ENCODE results near the gene ADGRL3.
"Not testable (repeated sequence)": the region's sequence is repeated elsewhere in the genome, so short reads cannot be mapped to it uniquely, and the experiment has no call there.

ADGRL3 gene

GRCh38 chr4:61505773-61506685 is 305.9 kb downstream of the ADGRL3 start:
- Histone ChIP-seq H3K4me1 (ENCODE audit: low read depth, poor library complexity, severe bottlenecking) (no peaks in the 10 kb centered on the region), H3K27ac (no peak overlapping the region), H3K79me2 (ENCODE audit: insufficient read depth, low read depth) (no peaks in the 10 kb centered on the region), H3K4me3 (IDR thresholded peaks at IDR 0.05; ENCODE audit: insufficient read depth, low read depth, low read length) (no peak overlapping the region), H4K20me1 (ENCODE audit: insufficient read depth) (no peaks in the 10 kb centered on the region), H3K9ac (no peak overlapping the region), H3K4me2 (no peak overlapping the region), H2AFZ (ENCODE audit: low read depth) (no peak overlapping the region), H3K27me3 (ENCODE audit: insufficient read depth, low read depth) (no peaks in the 10 kb centered on the region), H3K36me3 (ENCODE audit: insufficient read depth) (no peaks in the 10 kb centered on the region)
- no peak for TF ChIP-seq CTCF (conservative IDR thresholded peaks at IDR 0.05; ENCODE audit: low read depth, low read length)

DNA sequence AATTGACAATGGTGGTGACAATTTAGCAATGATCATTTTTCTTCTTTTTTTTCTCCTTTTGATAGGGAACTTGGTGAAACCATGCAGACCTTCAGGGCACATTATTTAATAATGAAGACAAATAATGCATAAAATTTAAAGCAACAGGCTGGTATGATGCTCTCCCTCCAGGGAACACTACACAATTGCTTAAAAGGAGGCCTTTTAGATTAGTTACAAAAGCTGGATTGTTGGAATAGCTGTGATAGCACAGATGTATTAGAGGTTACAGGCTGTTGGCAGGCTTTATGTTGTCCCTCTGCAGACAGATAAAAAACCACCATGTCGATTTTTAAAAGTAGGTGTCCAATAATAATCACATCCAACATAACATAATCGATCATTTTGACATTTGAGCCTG is 307.0 kb downstream of the ADGRL3 start:
- Histone ChIP-seq H3K4me3 (IDR thresholded peaks at IDR 0.05; ENCODE audit: insufficient read depth, low read depth, low read length) (no peak overlapping the region), H3K79me2 (ENCODE audit: insufficient read depth, low read depth) (no peaks in the 10 kb centered on the region), H3K9ac (no peak overlapping the region), H3K27me3 (ENCODE audit: insufficient read depth, low read depth) (no peaks in the 10 kb centered on the region), H4K20me1 (ENCODE audit: insufficient read depth) (no peaks in the 10 kb centered on the region), H3K36me3 (ENCODE audit: insufficient read depth) (no peaks in the 10 kb centered on the region), H3K27ac (no peak overlapping the region), H2AFZ (ENCODE audit: low read depth) (no peak overlapping the region), H3K4me2 (no peak overlapping the region), H3K4me1 (ENCODE audit: low read depth, poor library complexity, severe bottlenecking) (no peaks in the 10 kb centered on the region)
- no peak for TF ChIP-seq CTCF (conservative IDR thresholded peaks at IDR 0.05; ENCODE audit: low read depth, low read length)

GRCh38 chr4:61509721-61510241 is 309.7 kb downstream of the ADGRL3 start:
- H2AFZ ChIP-seq (ENCODE audit: low read depth); H3K9ac ChIP-seq; H3K36me3 ChIP-seq (ENCODE audit: insufficient read depth); H3K27ac ChIP-seq; H3K4me3 ChIP-seq (IDR thresholded peaks at IDR 0.05; ENCODE audit: insufficient read depth, low read depth, low read length); H3K4me2 ChIP-seq; H3K79me2 ChIP-seq (ENCODE audit: insufficient read depth, low read depth); H4K20me1 ChIP-seq (ENCODE audit: insufficient read depth); H3K27me3 ChIP-seq (ENCODE audit: insufficient read depth, low read depth); H3K4me1 ChIP-seq (ENCODE audit: low read depth, poor library complexity, severe bottlenecking): not testable (repeated sequence)

DNA sequence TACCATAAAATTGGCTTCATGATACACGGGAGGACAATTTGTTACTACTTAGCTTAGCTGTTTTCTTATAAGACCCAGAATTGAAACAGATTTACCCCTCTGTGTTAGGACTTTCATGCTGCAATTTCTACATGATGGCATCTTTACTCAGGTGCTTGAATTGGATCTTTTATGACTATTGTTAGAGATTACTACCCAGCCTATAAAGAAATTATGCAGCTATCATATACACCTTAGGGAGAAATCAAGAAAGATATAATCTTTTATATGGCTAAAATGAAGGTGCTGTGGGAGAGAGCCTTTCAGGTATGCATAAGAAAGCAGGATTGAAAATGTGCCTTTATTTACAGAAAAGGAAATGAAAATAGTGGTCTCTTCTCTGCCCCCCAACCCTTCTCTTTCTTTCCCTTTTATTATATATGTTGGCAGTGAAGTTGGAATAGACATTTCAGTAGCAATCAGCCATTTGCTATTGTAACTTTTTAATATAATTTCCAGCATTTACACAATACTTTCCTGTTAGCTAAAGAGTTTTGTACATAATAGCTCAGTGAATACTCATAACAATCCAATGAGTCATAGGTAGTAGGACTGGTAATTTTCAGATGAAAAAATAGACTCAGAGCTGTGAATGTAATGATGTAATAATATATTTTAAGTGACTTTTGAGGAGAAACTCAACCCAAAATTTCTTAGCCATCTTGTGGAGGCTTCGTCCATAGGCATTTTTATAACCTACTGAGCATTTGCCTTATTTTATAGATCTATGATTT is 311.8 kb downstream of the ADGRL3 start:
- no peaks in the 10 kb centered on the region for H4K20me1 ChIP-seq (ENCODE audit: insufficient read depth)
- no peak overlapping the region for H3K9ac ChIP-seq
- no peak overlapping the region for H3K27ac ChIP-seq
- TF ChIP-seq CTCF (conservative IDR thresholded peaks at IDR 0.05; ENCODE audit: low read depth, low read length): no peak
- no peak overlapping the region for H2AFZ ChIP-seq (ENCODE audit: low read depth)
- H3K4me2 ChIP-seq: no peak overlapping the region
- H3K4me3 ChIP-seq (IDR thresholded peaks at IDR 0.05; ENCODE audit: insufficient read depth, low read depth, low read length): no peak overlapping the region
- H3K27me3 ChIP-seq (ENCODE audit: insufficient read depth, low read depth): no peaks in the 10 kb centered on the region
- no peaks in the 10 kb centered on the region for H3K79me2 ChIP-seq (ENCODE audit: insufficient read depth, low read depth)
- no peaks in the 10 kb centered on the region for H3K4me1 ChIP-seq (ENCODE audit: low read depth, poor library complexity, severe bottlenecking)
- H3K36me3 ChIP-seq (ENCODE audit: insufficient read depth): no peaks in the 10 kb centered on the region
